Stimulated activated CD4-positive, alpha-beta T cell treated with anti-CD3 and anti-CD28 coated beads, Interleukin-1b, Interleukin-23, amount 100 ng/mL, for 4 hours (primary cell): ENCODE results near the gene HOXA13.

Experiments
- DNase-seq, 2 donors: peaks; one replicate each; pipeline ENCODE4 v3.0.0-alpha.2; 2020; ENCODE audit warnings: low read depth in 2 of 2

HOXA13 gene

GRCh38 chr7:27181795-27182275, 18.1 kb downstream of the HOXA13 start:
- no peak for DNase-seq

- no peak for DNase-seq
Measured at GRCh38 chr7:27180431-27181420, 19.2 kb downstream of the HOXA13 start.

GRCh38 chr7:27179503-27180430, 20.1 kb downstream of the HOXA13 start:
- peak; percentile 57 to 60 for DNase-seq

GRCh38 chr7:27179030-27179429, 20.9 kb downstream of the HOXA13 start:
- no peak for DNase-seq

GRCh38 chr7:27178366-27178765, 21.5 kb downstream of the HOXA13 start:
- no peak for DNase-seq

GRCh38 chr7:27177795-27178320, 22.0 kb downstream of the HOXA13 start:
- DNase-seq: no peak

- no peak for DNase-seq
Measured at GRCh38 chr7:27176962-27177794, 22.7 kb downstream of the HOXA13 start.

- DNase-seq: no peak
Measured at GRCh38 chr7:27176524-27176845, 23.4 kb downstream of the HOXA13 start.

- no peak for DNase-seq
Measured at GRCh38 chr7:27175626-27176523, 24.0 kb downstream of the HOXA13 start.

GRCh38 chr7:27174874-27175625, 24.8 kb downstream of the HOXA13 start:
- DNase-seq: no peak

- DNase-seq: no peak
Measured at GRCh38 chr7:27173956-27174873, 25.7 kb downstream of the HOXA13 start, which contains the start of gene HOXA10. Gene HOXA10, minus strand, starts transcription at chr7:27174320. Its CDS starts 14 bp downstream, at chr7:27174306.

- no peak for DNase-seq
Measured at GRCh38 chr7:27173511-27173955, 26.4 kb downstream of the HOXA13 start.

GRCh38 chr7:27172823-27173510, 26.9 kb downstream of the HOXA13 start:
- no peak for DNase-seq

GRCh38 chr7:27172315-27172774, 27.5 kb downstream of the HOXA13 start:
- DNase-seq: no peak

GRCh38 chr7:27171637-27172314, 28.1 kb downstream of the HOXA13 start:
- no peak for DNase-seq

- no peak for DNase-seq
Measured at GRCh38 chr7:27171325-27171636, 28.6 kb downstream of the HOXA13 start.
